Measurements from ENCODE around the gene FGF22.

The FGF22 gene

DNA sequence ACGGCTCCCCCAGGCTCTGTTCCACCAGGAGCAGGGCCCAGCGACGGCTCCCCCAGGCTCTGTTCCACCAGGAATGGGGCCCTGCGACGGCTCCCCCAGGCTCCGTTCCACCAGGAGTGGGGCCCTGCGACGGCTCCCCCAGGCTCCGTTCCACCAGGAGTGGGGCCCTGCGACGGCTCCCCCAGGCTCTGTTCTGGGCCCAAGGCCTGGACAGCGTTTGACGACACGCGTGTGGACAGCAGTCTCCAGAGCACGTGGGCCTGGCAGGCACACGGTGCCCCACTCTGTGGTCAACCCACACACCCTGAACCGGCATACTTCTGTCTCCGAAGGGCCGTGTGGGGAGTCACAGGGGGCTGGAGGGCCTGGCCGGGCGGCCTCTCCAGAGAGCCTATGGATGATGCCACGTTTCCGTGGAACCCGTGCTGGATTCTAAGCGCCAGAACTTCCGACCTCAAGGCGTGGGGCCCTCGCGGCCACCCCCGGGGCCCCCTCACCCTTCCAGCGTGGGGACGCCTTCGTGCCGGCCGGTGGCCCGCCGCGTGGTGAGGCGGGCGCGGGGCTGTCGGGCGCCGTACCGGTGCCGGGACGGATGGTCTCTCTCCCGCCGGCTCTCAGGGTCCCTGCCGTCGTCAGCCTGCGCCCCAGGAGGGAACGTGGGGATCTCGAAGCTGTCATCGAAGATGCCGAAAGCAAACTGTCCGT is 11.6 kb downstream of the FGF22 start:
- Histone ChIP-seq H3K4me1 (ENCODE audit: control insufficient read depth, insufficient read depth, low read length) (no peaks in the 10 kb centered on the region), H3K4me3 (ENCODE audit: low read length) (no peak overlapping the region), H3K36me3 (ENCODE audit: control insufficient read depth, insufficient read depth, low read length) (no peaks in the 10 kb centered on the region), H3K27me3 (ENCODE audit: control insufficient read depth, insufficient read depth, low read length) (no peaks in the 10 kb centered on the region), H3K9ac (ENCODE audit: low read length) (no peak overlapping the region), H3K9me3 (ENCODE audit: control insufficient read depth, low read length) (no peaks in the 10 kb centered on the region)

DNA sequence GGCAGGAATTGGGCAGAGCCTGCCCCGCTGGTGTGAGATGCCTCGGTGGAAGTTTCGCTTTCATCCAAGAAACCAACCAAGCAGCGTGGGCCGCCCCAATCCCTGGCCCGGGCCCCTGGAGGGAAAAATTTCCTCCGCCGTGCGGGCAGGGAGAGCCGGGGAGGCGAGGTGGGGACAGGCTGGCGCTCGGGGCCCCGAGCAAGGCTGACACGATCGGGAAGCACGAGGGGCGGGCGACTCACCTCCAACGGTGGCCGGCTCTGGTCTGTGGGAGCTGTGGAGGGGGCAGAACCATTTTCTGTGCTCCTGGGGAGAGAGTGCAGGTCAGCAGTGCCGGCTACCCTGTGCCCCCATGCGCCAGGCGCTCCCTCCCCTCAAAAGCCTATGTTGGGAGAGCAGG is 12.3 kb downstream of the FGF22 start:
- H3K27me3 ChIP-seq (ENCODE audit: control insufficient read depth, insufficient read depth, low read length), result no peaks in the 10 kb centered on the region
- no peaks in the 10 kb centered on the region for H3K36me3 ChIP-seq (ENCODE audit: control insufficient read depth, insufficient read depth, low read length)
- H3K4me3 ChIP-seq (ENCODE audit: low read length), result no peak overlapping the region

DNA sequence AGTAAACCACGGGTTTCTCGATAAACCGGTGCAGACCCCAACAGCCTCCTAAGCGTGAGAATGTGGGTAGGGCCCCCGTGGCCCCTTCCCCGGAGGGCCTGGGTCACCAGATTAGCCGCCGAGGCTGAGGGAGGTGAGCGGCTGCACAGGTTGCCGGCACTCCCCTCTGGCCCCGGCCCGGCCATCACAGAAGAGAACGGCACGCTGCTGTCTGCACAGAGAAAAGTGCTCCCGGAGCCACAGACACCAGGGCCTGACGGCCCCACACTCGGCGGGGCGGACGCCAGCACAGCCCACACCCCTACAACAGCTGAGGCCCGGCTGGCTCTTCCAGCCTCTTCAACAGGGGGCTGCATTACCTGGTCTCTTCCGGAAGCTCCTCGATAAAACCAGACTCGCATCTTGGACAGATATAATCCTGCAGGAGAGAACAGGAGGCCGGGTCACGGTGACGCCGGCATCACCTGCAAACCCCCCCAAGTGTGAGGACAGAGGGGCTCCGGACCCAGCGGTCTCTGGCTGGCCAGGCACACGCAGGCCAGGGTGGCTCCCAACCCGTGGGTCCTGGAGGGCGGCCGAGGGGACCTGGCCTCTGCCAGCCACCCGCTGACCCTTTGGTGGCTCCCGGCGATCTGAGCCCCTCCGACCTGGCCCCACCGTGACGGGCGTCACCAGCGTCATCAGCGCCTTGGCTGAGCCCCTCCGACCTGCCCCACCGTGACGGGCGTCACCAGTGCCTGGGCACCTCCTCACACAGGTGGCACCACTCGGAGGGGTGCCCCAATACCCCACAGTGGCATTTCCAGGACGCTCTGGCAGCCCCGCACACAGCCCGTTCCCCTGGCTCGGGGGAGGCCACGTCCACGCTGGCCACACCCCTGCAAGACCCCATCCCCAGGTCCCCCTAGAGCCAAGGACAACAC is 13.0 kb downstream of the FGF22 start:
- peaks cover 7% of the 10 kb centered on the region for H3K4me1 ChIP-seq (ENCODE audit: control insufficient read depth, insufficient read depth, low read length)
- no peaks in the 10 kb centered on the region for H3K27me3 ChIP-seq (ENCODE audit: control insufficient read depth, insufficient read depth, low read length)
- no peak overlapping the region for H3K4me3 ChIP-seq (ENCODE audit: low read length)
- H3K9ac ChIP-seq (ENCODE audit: low read length), result no peak overlapping the region
- H3K36me3 ChIP-seq (ENCODE audit: control insufficient read depth, insufficient read depth, low read length), result no peaks in the 10 kb centered on the region
- H3K9me3 ChIP-seq (ENCODE audit: control insufficient read depth, low read length), result no peaks in the 10 kb centered on the region

More for the DNA sequence above, 12.3 kb downstream of the FGF22 start:
- Histone ChIP-seq H3K4me1 (ENCODE audit: control insufficient read depth, insufficient read depth, low read length) (peaks cover 1% of the 10 kb centered on the region), H3K9me3 (ENCODE audit: control insufficient read depth, low read length) (no peaks in the 10 kb centered on the region), H3K9ac (ENCODE audit: low read length) (no peak overlapping the region)

DNA sequence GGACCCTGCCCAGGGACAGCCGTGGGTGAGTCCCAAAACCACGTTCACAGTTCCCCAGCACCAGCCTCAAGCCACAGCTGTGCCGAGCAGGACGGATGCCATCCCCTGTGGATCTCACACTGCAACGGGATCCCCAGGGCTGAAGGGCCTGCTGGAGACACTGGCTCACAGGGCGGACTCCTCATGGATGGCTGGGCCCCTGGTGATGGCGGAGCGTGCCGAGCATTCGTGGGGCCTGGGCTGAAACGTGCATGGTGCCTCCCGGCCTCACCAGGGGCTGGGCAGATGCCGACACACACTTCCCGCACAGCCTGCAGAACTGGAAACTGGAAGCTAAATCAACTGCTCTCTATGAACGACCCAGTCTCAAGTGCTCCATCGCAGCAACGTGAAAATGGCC is 13.7 kb downstream of the FGF22 start:
- Histone ChIP-seq H3K4me3 (ENCODE audit: low read length) (no peak overlapping the region), H3K27me3 (ENCODE audit: control insufficient read depth, insufficient read depth, low read length) (no peaks in the 10 kb centered on the region), H3K9ac (ENCODE audit: low read length) (no peak overlapping the region), H3K9me3 (ENCODE audit: control insufficient read depth, low read length) (no peaks in the 10 kb centered on the region), H3K4me1 (ENCODE audit: control insufficient read depth, insufficient read depth, low read length) (peaks cover 13% of the 10 kb centered on the region), H3K36me3 (ENCODE audit: control insufficient read depth, insufficient read depth, low read length) (no peaks in the 10 kb centered on the region)

DNA sequence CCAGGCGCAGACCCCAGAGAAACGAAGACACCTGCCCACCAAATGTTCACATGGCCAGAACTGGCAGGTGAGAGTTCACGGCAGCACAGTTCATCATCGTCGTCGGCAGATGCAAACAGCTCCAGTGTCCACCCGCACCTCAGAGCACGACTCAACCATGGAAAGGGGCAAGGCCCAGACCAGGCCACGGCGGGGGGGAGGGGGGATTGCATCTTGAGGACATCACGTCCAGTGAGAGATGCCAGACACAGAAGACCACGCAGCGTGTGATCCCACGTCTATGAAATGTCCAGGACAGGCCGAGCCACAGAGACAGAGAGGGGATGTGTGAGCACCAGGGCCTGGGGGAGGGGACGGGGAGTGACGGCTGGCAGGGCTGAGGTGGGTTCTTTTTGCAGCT is 16.0 kb downstream of the FGF22 start:
- Histone ChIP-seq H3K4me3 (ENCODE audit: low read length) (no peak overlapping the region), H3K4me1 (ENCODE audit: control insufficient read depth, insufficient read depth, low read length) (peaks cover 35% of the 10 kb centered on the region), H3K36me3 (ENCODE audit: control insufficient read depth, insufficient read depth, low read length) (no peaks in the 10 kb centered on the region), H3K9ac (ENCODE audit: low read length) (no peak overlapping the region), H3K9me3 (ENCODE audit: control insufficient read depth, low read length) (no peaks in the 10 kb centered on the region), H3K27me3 (ENCODE audit: control insufficient read depth, insufficient read depth, low read length) (no peaks in the 10 kb centered on the region)

DNA sequence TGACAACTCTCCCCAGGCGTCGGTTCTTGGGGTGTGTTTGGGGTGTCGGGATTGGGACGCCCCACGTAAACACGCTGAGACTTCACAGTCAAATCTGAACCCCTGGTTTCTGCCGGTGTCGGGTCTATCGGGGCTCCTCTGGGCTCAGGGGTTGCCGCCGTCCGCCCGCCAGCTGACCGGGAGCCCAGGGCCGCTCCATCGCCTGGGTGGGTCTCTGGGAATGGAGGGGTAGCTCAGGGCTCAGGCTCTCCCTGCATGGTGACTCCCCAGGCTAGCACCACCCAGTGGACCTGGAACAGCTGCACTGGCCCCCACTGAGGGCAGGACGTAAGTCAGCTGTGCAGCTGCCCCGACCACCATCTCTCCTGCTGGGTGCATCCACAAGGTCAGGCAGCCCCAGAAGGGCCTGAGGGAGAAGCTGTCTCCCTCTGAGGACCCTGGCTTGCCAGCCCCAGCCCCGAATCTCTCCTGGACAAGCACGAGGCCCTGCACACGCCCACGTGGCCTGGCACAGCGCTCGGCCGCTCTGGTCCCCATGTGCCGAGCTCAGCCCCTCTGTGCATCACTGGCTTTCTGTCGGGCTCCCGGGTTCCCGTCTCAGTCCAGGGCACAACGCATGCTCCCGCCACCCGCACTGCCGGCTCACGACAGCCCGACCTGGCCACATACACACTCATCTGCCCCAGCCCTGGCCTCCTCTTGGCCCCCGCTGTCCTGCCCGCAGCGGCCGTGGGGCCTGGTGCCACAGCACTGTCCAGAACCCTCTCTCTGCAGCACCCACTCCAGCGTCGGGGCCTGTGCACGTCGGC is 17.3 kb downstream of the FGF22 start:
- H3K9ac ChIP-seq (ENCODE audit: low read length), result no peak overlapping the region
- H3K27me3 ChIP-seq (ENCODE audit: control insufficient read depth, insufficient read depth, low read length), result no peaks in the 10 kb centered on the region
- H3K4me3 ChIP-seq (ENCODE audit: low read length), result no peak overlapping the region
- H3K36me3 ChIP-seq (ENCODE audit: control insufficient read depth, insufficient read depth, low read length), result no peaks in the 10 kb centered on the region
- no peaks in the 10 kb centered on the region for H3K9me3 ChIP-seq (ENCODE audit: control insufficient read depth, low read length)
- H3K4me1 ChIP-seq (ENCODE audit: control insufficient read depth, insufficient read depth, low read length), result peaks cover 45% of the 10 kb centered on the region

DNA sequence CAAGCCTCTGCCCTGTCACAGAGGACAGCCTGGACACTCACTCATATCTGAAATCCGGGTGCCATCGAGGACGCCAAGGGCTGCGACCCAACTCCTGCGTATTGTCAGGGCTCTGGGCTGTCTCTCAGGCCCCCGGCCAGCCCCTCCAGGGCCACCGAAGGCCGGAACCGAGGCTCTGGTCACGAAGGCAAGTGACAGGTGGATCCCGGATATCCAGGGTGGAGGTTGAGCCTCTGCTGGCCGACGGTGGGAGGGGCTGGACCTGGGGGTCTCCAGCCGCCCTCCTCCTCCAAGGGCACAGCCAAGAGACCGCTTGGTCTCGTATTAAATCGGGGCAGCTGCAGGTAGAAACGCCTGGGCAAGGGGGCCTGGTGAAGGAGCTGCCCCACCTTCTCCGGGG is 17.9 kb downstream of the FGF22 start:
- no peak overlapping the region for H3K9ac ChIP-seq (ENCODE audit: low read length)
- H3K4me1 ChIP-seq (ENCODE audit: control insufficient read depth, insufficient read depth, low read length), result peaks cover 45% of the 10 kb centered on the region
- H3K36me3 ChIP-seq (ENCODE audit: control insufficient read depth, insufficient read depth, low read length), result no peaks in the 10 kb centered on the region
- no peaks in the 10 kb centered on the region for H3K9me3 ChIP-seq (ENCODE audit: control insufficient read depth, low read length)
- H3K4me3 ChIP-seq (ENCODE audit: low read length), result no peak overlapping the region
- H3K27me3 ChIP-seq (ENCODE audit: control insufficient read depth, insufficient read depth, low read length), result no peaks in the 10 kb centered on the region

DNA sequence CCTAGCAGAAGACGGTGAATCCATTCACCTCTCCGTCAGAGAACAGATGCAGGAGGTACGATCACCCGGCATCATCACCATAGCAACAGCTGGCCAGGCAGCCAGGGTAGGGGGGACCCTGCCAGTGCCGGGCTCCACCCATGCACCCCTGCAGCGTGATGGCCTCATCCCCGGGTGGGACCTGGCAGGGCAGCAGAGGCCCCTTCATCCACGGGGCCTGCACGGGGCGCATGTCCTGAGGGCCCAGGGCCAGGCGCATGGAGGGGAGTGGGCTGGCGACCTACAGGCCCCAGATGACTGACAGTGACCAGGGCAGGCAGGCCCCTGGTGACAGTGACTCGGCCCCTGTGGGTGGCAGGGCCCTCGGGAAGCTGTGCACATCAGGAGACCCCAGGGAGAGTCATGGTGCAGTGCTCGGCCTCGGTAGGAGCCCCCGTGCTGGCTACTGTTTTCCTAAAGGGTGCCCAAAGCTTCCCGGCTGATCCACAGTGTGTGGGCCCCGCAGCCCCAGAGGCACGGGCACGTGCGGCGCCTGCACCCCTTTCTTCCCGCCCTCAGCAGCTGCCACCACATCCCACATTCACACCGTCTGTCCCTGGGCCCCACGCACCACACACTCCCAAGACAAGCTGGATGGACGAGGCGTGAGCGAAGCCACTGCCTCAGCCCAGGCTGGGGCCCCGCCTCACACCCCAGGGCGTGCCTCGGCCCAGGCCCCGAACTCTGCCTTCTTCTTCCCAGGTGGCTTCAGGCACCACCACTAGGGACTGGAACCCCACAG is 18.6 kb downstream of the FGF22 start:
- Histone ChIP-seq H3K27me3 (ENCODE audit: control insufficient read depth, insufficient read depth, low read length) (no peaks in the 10 kb centered on the region), H3K9me3 (ENCODE audit: control insufficient read depth, low read length) (no peaks in the 10 kb centered on the region), H3K9ac (ENCODE audit: low read length) (peak overlapping the region; percentile 22), H3K36me3 (ENCODE audit: control insufficient read depth, insufficient read depth, low read length) (no peaks in the 10 kb centered on the region), H3K4me1 (ENCODE audit: control insufficient read depth, insufficient read depth, low read length) (peaks cover 45% of the 10 kb centered on the region), H3K4me3 (ENCODE audit: low read length) (no peak overlapping the region)

DNA sequence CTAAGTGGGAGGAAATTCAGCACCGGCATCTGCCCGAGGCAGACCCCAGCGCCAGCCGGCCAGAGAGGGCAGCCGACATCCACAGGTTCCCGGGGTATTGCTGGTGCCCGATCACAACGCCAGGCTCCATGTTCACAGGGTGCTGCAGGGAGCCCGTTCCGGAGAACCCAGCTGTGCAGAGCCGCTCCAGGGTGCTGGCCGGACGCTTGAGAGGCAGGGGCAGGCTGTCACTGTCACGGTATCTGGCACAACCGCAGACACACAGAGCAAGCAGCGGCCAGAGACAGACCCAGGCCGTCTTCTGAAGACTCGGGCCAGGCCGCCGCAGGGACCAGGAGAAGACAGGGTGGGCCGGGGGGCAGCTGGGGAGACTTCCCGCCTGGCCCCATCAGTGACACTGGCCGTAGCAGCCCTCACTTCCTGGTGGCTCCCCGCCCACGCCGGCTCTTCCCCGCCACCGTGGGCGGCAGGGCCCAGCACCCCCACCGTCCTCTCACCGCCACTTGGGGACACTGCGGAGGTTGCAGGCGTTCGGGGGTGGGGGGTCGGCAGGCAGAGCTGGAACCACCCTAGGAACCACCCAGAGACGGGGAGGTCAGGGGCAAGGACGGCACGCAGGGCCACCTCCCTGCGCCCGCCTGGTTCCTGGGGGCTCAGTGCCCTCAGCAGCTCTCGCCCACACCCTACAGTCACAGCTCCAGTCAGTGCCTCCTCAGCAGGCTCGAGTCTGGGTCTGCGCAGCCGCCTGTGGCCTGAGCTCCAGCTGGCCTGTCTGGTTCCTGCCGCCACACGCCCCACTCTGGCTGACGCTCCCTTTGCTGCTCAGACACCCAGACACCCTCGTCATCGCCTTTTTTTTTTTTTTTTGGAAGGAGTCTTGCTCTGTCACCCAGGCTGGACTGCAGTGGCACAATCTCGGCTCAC is 19.5 kb downstream of the FGF22 start:
- H3K4me1 ChIP-seq (ENCODE audit: control insufficient read depth, insufficient read depth, low read length), result peaks cover 50% of the 10 kb centered on the region
- no peak overlapping the region for H3K4me3 ChIP-seq (ENCODE audit: low read length)
- H3K27me3 ChIP-seq (ENCODE audit: control insufficient read depth, insufficient read depth, low read length), result no peaks in the 10 kb centered on the region
- H3K36me3 ChIP-seq (ENCODE audit: control insufficient read depth, insufficient read depth, low read length), result no peaks in the 10 kb centered on the region
- peak overlapping the region; percentile 22 for H3K9ac ChIP-seq (ENCODE audit: low read length)
- H3K9me3 ChIP-seq (ENCODE audit: control insufficient read depth, low read length), result no peaks in the 10 kb centered on the region

DNA sequence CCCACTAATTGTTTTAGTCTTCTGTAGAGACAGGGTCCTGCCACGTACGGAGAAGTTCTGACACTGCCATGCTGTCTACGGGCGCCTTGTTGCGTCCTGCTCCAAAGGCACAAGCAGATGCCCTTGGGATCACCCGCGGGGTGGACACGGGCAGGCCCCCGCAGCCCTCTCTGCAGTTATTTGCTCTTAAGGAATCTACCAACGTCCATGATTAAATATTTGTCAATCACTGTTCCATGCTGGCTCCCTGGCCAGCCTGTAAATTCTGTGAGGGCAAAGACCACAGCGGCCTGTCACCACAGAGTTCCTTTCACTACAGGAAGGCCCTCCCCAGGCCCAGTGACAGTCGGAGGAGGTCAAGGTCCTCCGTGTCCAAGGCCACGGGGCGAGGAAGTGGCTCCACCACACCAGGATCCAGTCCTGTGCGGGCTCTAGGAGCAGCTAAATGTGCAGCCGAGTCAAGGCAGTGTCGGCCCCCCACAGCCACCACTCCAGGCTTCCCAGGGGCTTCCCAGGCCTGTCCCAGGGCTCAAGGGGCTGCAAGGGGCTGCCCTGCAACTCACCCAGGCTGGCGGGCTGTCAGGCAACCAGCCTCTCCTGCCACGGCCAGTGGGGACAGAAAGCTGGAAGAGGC is 21.2 kb downstream of the FGF22 start:
- Histone ChIP-seq H3K9ac (ENCODE audit: low read length) (peak overlapping the region; percentile 85), H3K4me1 (ENCODE audit: control insufficient read depth, insufficient read depth, low read length) (peaks cover 55% of the 10 kb centered on the region), H3K27me3 (ENCODE audit: control insufficient read depth, insufficient read depth, low read length) (no peaks in the 10 kb centered on the region), H3K36me3 (ENCODE audit: control insufficient read depth, insufficient read depth, low read length) (no peaks in the 10 kb centered on the region), H3K4me3 (ENCODE audit: low read length) (peak overlapping the region; percentile 74), H3K9me3 (ENCODE audit: control insufficient read depth, low read length) (no peaks in the 10 kb centered on the region)

Measured in mucosa of stomach (tissue), 1 donor.